SK-N-SH treated with all-trans-retinoic acid at 6 μM for 48 hours (cell line): ENCODE data around the gene TRPM6.

Experiments used
- ATAC-seq: fragments of 200-7000 bp; cut with Tn5 transposase; 3 replicates; pipeline ENCODE4 v1.9.1; 2020; ENCODE audit warnings: mild to moderate bottlenecking, moderate library complexity
- ARNTL ChIP-seq: fragments of 450-650 bp; formaldehyde crosslinking; IDR thresholded peaks from 2 replicates; pipeline ENCODE4 v1.5.0; 2020; ENCODE audit warnings: low read depth, mild to moderate bottlenecking, moderate library complexity, borderline replicate concordance
- BACH2 ChIP-seq: fragments of 250-450 bp; sonication (Bioruptor Pico); IDR thresholded peaks from 2 replicates; pipeline ENCODE4 v1.9.0; 2021; ENCODE audit warnings: mild to moderate bottlenecking, borderline replicate concordance
- CSDC2 ChIP-seq: fragments of 250-450 bp; sonication (Bioruptor Pico); IDR thresholded peaks from 2 replicates; pipeline ENCODE4 v1.5.0; 2020; ENCODE audit warnings: mild to moderate bottlenecking, moderate library complexity
- CSRNP3 ChIP-seq: fragments of 250-450 bp; sonication (Bioruptor Pico); IDR thresholded peaks from 2 replicates; pipeline ENCODE4 v1.5.1; 2021; ENCODE audit warnings: mild to moderate bottlenecking, moderate library complexity
- ESRRG ChIP-seq: fragments of 250-450 bp; sonication (Bioruptor Pico); IDR thresholded peaks from 2 replicates; pipeline ENCODE4 v1.6.1; 2021; ENCODE audit warnings: mild to moderate bottlenecking
- GLIS3 ChIP-seq: fragments of 250-450 bp; sonication (Bioruptor Pico); IDR thresholded peaks from 2 replicates; pipeline ENCODE4 v1.5.0; 2020; ENCODE audit warnings: mild to moderate bottlenecking, moderate library complexity
- OSR1 ChIP-seq: fragments of 250-450 bp; sonication (Bioruptor Pico); IDR thresholded peaks from 2 replicates; pipeline ENCODE4 v1.8.0; 2022; ENCODE audit warnings: moderate library complexity, mild to moderate bottlenecking, inconsistent platforms
- PATZ1 ChIP-seq: fragments of 250-450 bp; sonication (Bioruptor Pico); IDR thresholded peaks from 2 replicates; pipeline ENCODE4 v1.8.0; 2020; ENCODE audit warnings: mild to moderate bottlenecking, moderate library complexity, borderline replicate concordance
- PPARA ChIP-seq: fragments of 250-450 bp; sonication (Bioruptor Pico); IDR thresholded peaks from 2 replicates; pipeline ENCODE4 v1.5.0; 2020; ENCODE audit warnings: mild to moderate bottlenecking, borderline replicate concordance
- RARB ChIP-seq: fragments of 250-450 bp; sonication (Bioruptor Pico); IDR thresholded peaks from 2 replicates; pipeline ENCODE4 v1.8.0; 2021; ENCODE audit warnings: mild to moderate bottlenecking, moderate library complexity
- SNAI2 ChIP-seq: fragments of 250-450 bp; sonication (Bioruptor Pico); IDR thresholded peaks from 2 replicates; pipeline ENCODE4 v1.5.0; 2020; ENCODE audit warnings: mild to moderate bottlenecking, moderate library complexity
- TCF4 ChIP-seq: fragments of 250-450 bp; sonication (Bioruptor Pico); IDR thresholded peaks from 2 replicates; pipeline ENCODE4 v1.8.0; 2021; ENCODE audit warnings: mild to moderate bottlenecking, moderate library complexity, borderline replicate concordance
- TSHZ2 ChIP-seq: fragments of 250-450 bp; sonication (Bioruptor Pico); IDR thresholded peaks from 2 replicates; pipeline ENCODE4 v1.5.0; 2020; ENCODE audit warnings: mild to moderate bottlenecking, moderate library complexity
- ZC3H10 ChIP-seq: fragments of 250-450 bp; sonication (Bioruptor Pico); IDR thresholded peaks from 2 replicates; pipeline ENCODE4 v1.5.1; 2021; ENCODE audit warnings: mild to moderate bottlenecking, moderate library complexity
- ZFP3 ChIP-seq: fragments of 250-450 bp; sonication (Bioruptor Pico); IDR thresholded peaks from 2 replicates; pipeline ENCODE4 v1.5.0; 2020; ENCODE audit warnings: mild to moderate bottlenecking, moderate library complexity
- ZFP30 ChIP-seq: fragments of 450-650 bp; formaldehyde crosslinking; IDR thresholded peaks from 2 replicates; pipeline ENCODE4 v1.5.0; 2022; ENCODE audit warnings: mild to moderate bottlenecking, moderate library complexity
- ZNF565 ChIP-seq: fragments of 450-650 bp; formaldehyde crosslinking; conservative IDR thresholded peaks from 2 replicates; pipeline ENCODE4 v1.5.0; 2020; ENCODE audit warnings: low read depth, mild to moderate bottlenecking, moderate library complexity
- ZNF70 ChIP-seq: fragments of 450-650 bp; formaldehyde crosslinking; IDR thresholded peaks from 2 replicates; pipeline ENCODE4 v1.5.0; 2020; ENCODE audit warnings: mild to moderate bottlenecking, moderate library complexity
- ZNF8 ChIP-seq: fragments of 450-650 bp; formaldehyde crosslinking; IDR thresholded peaks from 2 replicates; pipeline ENCODE4 v1.5.0; 2020; ENCODE audit warnings: mild to moderate bottlenecking, moderate library complexity
- TF ChIP-seq, protein P1 (sequence below): fragments of 250-450 bp; sonication (Bioruptor Pico); IDR thresholded peaks from 2 replicates; pipeline ENCODE4 v1.8.0; 2021; ENCODE audit warnings: low read depth, mild to moderate bottlenecking, moderate library complexity, borderline replicate concordance
- TF ChIP-seq, protein P2 (sequence below): fragments of 250-450 bp; sonication (Bioruptor Pico); IDR thresholded peaks from 2 replicates; pipeline ENCODE4 v1.5.1; 2020; ENCODE audit warnings: low read depth, mild to moderate bottlenecking, moderate library complexity

The TRPM6 gene

DNA sequence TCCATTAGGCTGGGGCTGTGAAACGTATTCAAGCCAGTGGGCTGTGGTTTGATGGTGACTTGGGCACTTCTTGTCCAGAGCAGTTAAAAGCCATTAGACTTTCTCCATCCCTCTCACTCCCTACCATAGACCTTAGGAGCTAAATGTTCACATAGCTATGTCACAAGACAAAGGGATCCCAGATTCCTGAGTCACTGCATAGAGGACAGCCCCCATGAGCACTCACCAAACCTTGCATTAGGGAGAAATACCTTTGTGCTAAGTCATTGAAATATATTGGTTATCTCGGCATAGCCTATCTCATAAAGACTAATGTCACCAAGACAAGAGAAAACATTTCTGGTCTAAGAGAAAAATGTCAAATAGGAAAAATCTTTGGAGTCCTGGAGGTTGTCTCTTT is 104.3 kb downstream of the TRPM6 start:
- ATAC-seq = no peak
- TF ChIP-seq, protein P1, sequence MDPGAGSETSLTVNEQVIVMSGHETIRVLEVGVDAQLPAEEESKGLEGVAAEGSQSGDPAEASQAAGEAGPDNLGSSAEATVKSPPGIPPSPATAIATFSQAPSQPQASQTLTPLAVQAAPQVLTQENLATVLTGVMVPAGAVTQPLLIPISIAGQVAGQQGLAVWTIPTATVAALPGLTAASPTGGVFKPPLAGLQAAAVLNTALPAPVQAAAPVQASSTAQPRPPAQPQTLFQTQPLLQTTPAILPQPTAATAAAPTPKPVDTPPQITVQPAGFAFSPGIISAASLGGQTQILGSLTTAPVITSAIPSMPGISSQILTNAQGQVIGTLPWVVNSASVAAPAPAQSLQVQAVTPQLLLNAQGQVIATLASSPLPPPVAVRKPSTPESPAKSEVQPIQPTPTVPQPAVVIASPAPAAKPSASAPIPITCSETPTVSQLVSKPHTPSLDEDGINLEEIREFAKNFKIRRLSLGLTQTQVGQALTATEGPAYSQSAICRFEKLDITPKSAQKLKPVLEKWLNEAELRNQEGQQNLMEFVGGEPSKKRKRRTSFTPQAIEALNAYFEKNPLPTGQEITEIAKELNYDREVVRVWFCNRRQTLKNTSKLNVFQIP (CRISPR knock-in tag) = no peak
- TF ChIP-seq CSRNP3 (CRISPR knock-in tag) (no peak), TCF4 (CRISPR knock-in tag) (no peak), SNAI2 (CRISPR knock-in tag) (no peak), ZFP30 (CRISPR knock-in tag) (no peak), ARNTL (no peak), ZNF70 (CRISPR knock-in tag) (no peak), ZFP3 (CRISPR knock-in tag) (no peak)
- TF ChIP-seq, protein P2, sequence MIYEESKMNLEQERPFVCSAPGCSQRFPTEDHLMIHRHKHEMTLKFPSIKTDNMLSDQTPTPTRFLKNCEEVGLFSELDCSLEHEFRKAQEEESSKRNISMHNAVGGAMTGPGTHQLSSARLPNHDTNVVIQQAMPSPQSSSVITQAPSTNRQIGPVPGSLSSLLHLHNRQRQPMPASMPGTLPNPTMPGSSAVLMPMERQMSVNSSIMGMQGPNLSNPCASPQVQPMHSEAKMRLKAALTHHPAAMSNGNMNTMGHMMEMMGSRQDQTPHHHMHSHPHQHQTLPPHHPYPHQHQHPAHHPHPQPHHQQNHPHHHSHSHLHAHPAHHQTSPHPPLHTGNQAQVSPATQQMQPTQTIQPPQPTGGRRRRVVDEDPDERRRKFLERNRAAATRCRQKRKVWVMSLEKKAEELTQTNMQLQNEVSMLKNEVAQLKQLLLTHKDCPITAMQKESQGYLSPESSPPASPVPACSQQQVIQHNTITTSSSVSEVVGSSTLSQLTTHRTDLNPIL (CRISPR knock-in tag) = no peak
- TF ChIP-seq, all 23 proteins: peak for 0

DNA sequence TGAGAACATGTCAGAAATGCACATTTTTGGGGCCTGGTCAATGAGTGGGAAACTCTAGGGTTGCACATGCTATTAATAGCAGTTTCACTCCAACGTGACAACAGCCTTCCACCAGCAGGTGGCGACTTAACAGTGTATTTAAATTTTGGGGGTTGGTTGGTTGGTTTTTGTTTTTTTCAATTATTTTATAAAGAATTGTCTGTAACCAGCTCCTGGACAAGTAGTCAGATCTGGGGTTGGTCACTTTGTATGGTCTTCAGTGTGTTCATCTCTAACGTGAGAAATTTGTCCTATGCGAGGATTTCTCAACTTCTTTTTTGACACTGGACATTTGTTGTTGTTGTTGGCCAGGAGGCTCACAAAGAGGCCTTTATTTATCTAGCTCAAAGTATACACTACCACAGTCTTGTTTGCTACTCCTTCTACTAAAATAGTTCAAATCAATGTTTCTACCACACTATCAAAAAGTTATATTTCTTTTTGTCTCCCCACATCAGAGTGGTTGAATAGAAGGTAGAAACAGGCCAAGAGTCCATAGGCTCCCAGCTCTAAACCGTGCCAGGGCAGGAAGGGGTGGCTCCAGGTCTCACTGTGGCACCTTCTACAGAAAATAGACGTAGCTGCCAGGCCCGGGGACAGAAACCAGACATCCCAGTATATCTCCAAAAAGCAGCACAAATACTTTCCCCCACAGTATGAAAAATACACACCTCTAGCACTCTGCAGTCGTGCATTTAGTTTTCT is 110.4 kb downstream of the TRPM6 start:
- TF ChIP-seq SNAI2 (CRISPR knock-in tag) = no peak
- TF ChIP-seq GLIS3 (CRISPR knock-in tag) = no peak
- TF ChIP-seq ZNF70 (CRISPR knock-in tag) = no peak
- TF ChIP-seq RARB = no peak
- no peak for TF ChIP-seq TSHZ2 (CRISPR knock-in tag)
- TF ChIP-seq PATZ1 (CRISPR knock-in tag) = no peak
- no peak for TF ChIP-seq ZC3H10 (CRISPR knock-in tag)
- no peak for TF ChIP-seq CSDC2 (CRISPR knock-in tag)
- no peak for TF ChIP-seq PPARA (CRISPR knock-in tag)
- no peak for TF ChIP-seq ZNF8
- TF ChIP-seq ZNF565 (CRISPR knock-in tag) = no peak
- no peak for TF ChIP-seq BACH2 (CRISPR knock-in tag)
- no peak for TF ChIP-seq ESRRG (CRISPR knock-in tag)
- TF ChIP-seq ZFP30 (CRISPR knock-in tag) = no peak
- TF ChIP-seq, protein P2 (CRISPR knock-in tag) = no peak
- TF ChIP-seq OSR1 (CRISPR knock-in tag) = no peak
- no peak for TF ChIP-seq CSRNP3 (CRISPR knock-in tag)
- peak; percentile 67 for ATAC-seq
